Motor neuron (in vitro differentiated cells): ENCODE data around the gene KCNQ1. TPM values are rescaled to one million over a fixed set of nuclear protein-coding genes. Genes with fewer than 3 reads are reported as not detected.
"Not testable (repeated sequence)": the region's sequence is repeated elsewhere in the genome, so short reads cannot be mapped to it uniquely, and the experiment has no call there.

Experiments
- ATAC-seq, 8 experiments: fragments of 200-7000 bp; cut with Tn5 transposase; replicated peaks in 6 of 8; 2 replicates each; pipeline ENCODE4 v1.8.0; 2021; ENCODE audit warnings: mild to moderate bottlenecking in 8 of 8, moderate library complexity in 8 of 8
- H3K27ac ChIP-seq, 2 donors: fragments of 250-450 bp; sonication (Bioruptor Pico); 2 replicates each; pipeline ENCODE4 v1.9.0; 2021; ENCODE audit warnings: antibody characterized with exemption in 2 of 2, mild to moderate bottlenecking in 2 of 2, moderate library complexity in 1 of 2
- H3K4me1 ChIP-seq, 2 donors: fragments of 250-450 bp; sonication (Bioruptor Pico); replicated peaks in 1 of 2; 2 replicates each; pipeline ENCODE4 v1.6.1; 2021; ENCODE audit warnings: antibody characterized with exemption in 2 of 2, mild to moderate bottlenecking in 2 of 2, moderate library complexity in 1 of 2
- H3K4me3 ChIP-seq, 5 donors: fragments of 250-450 bp; sonication (Bioruptor Pico); 2 replicates each; pipeline ENCODE4 v1.9.0; 2021; ENCODE audit warnings: antibody characterized with exemption in 5 of 5, mild to moderate bottlenecking in 5 of 5, moderate library complexity in 4 of 5
- WGBS, 10 experiments: fragments of 450-650 bp; shearing (Covaris generic); methylation state at CpG; one replicate each; pipeline ENCODE4 v1.0.0; 2022; 5-methylcytosine and 5-hydroxymethylcytosine counted together
- in situ Hi-C, 9 experiments: fragments of 400-800 bp; cut with MboI; loops; one replicate each; pipeline ENCODE4 v1.15.0; 2021; ENCODE audit warnings: low sequenced_read_pairs in 9 of 9, low pct_unique_long_range_greater_than_20kb in 2 of 9; ENCODE audit not compliant: unreplicated experiment in 9 of 9
- total RNA-seq, 8 experiments: library from RNA; unstranded; fragments of 300-600 nt; gene quantifications; 2 replicates each; pipeline versions ENCODE4 v1.2.3 to v1.2.4, GENCODE V29; 2022

KCNQ1 gene
- total RNA-seq, 8 experiments from 2014 or later: 0.04 to 0.66 (median 0.20) TPM; not detected in 2

- in situ Hi-C loops: no loop called here
- ATAC-seq: no peak
Measured at GRCh38 chr11:2631161-2631560, 186.4 kb downstream of the KCNQ1 start.

GRCh38 chr11:2639763-2640162, 195.0 kb downstream of the KCNQ1 start:
- WGBS, 10 experiments: 81 to 100% (median 98%) methylated on average over 2 to 6 of the region's 13 CpGs; no CpG with 5 or more reads in 6 of the 10 experiments
- H3K27ac ChIP-seq, H3K4me3 ChIP-seq, in situ Hi-C loops, ATAC-seq, H3K4me1 ChIP-seq: not testable (repeated sequence)

More at GRCh38 chr11:2631161-2631560, 186.4 kb downstream of the KCNQ1 start:
- no peaks in the 10 kb centered on the region for H3K4me1 ChIP-seq
- no peak overlapping the region for H3K27ac ChIP-seq
- H3K4me3 ChIP-seq: no peak overlapping the region
- WGBS, 10 experiments: 0 to 100% (median 52%) methylated on average over 1 of the region's 1 CpG; no CpG with 5 or more reads in 2 of the 10 experiments

- Histone ChIP-seq H3K27ac (no peak overlapping the region), H3K4me3 (no peak overlapping the region), H3K4me1 (no peaks in the 10 kb centered on the region)
- WGBS, 10 experiments: 33 to 92% (median 64%) methylated on average over 1 of the region's 1 CpG; no CpG with 5 or more reads in 3 of the 10 experiments
- in situ Hi-C loops: no loop called here
- no peak for ATAC-seq
Measured at GRCh38 chr11:2641623-2642022, 196.8 kb downstream of the KCNQ1 start.

- ATAC-seq: no peak
- in situ Hi-C loops: no loop called here
- H3K4me3 ChIP-seq: no peak overlapping the region
- no peaks in the 10 kb centered on the region for H3K4me1 ChIP-seq
- H3K27ac ChIP-seq: no peak overlapping the region
- WGBS, 10 experiments: 33 to 100% (median 80%) methylated on average over 1 to 3 of the region's 3 CpGs
Measured at GRCh38 chr11:2643746-2644145, 198.9 kb downstream of the KCNQ1 start.

GRCh38 chr11:2644844-2645778, 200.3 kb downstream of the KCNQ1 start:
- Histone ChIP-seq H3K4me1 (no peaks in the 10 kb centered on the region), H3K27ac (no peak overlapping the region), H3K4me3 (no peak overlapping the region)
- 40 to 80% (median 72%) methylated on average over 2 to 3 of the region's 4 CpGs; no CpG with 5 or more reads in 7 of the 10 experiments for WGBS, 10 experiments
- ATAC-seq: no peak
- in situ Hi-C loops: no loop called here

GRCh38 chr11:2645779-2646118, 200.9 kb downstream of the KCNQ1 start:
- no peak overlapping the region for H3K27ac ChIP-seq
- in situ Hi-C loops: no loop called here
- no peak overlapping the region for H3K4me3 ChIP-seq
- no peaks in the 10 kb centered on the region for H3K4me1 ChIP-seq
- 20 to 63% (median 51%) methylated on average over 1 of the region's 1 CpG; no CpG with 5 or more reads in 6 of the 10 experiments for WGBS, 10 experiments
- no peak for ATAC-seq

- Histone ChIP-seq H3K27ac (no peak overlapping the region), H3K4me3 (no peak overlapping the region), H3K4me1 (no peaks in the 10 kb centered on the region)
- ATAC-seq: no peak
- in situ Hi-C loops: no loop called here
- WGBS, 10 experiments: 57 to 100% (median 92%) methylated on average over 1 of the region's 1 CpG; no CpG with 5 or more reads in 2 of the 10 experiments
Measured at GRCh38 chr11:2647167-2647566, 202.4 kb downstream of the KCNQ1 start.

GRCh38 chr11:2647953-2648352, 203.1 kb downstream of the KCNQ1 start:
- in situ Hi-C loops: no loop called here
- no peak for ATAC-seq
- Histone ChIP-seq H3K27ac (no peak overlapping the region), H3K4me3 (no peak overlapping the region), H3K4me1 (no peaks in the 10 kb centered on the region)
- WGBS, 10 experiments: 46 to 100% (median 92%) methylated on average over 1 to 4 of the region's 6 CpGs; no CpG with 5 or more reads in 1 of the 10 experiments

GRCh38 chr11:2649400-2649799, 204.6 kb downstream of the KCNQ1 start:
- H3K4me3 ChIP-seq: no peak overlapping the region
- in situ Hi-C loops: no loop called here
- no peak for ATAC-seq
- H3K27ac ChIP-seq: no peak overlapping the region
- no peaks in the 10 kb centered on the region for H3K4me1 ChIP-seq

GRCh38 chr11:2649848-2650247, 205.0 kb downstream of the KCNQ1 start:
- Histone ChIP-seq H3K27ac (no peak overlapping the region), H3K4me3 (no peak overlapping the region), H3K4me1 (no peaks in the 10 kb centered on the region)
- in situ Hi-C loops: no loop called here
- WGBS, 10 experiments: 46 to 100% (median 79%) methylated on average over 1 to 2 of the region's 2 CpGs
- no peak for ATAC-seq

GRCh38 chr11:2650343-2650867, 205.6 kb downstream of the KCNQ1 start:
- no peak for ATAC-seq
- in situ Hi-C loops: no loop called here
- H3K27ac ChIP-seq: no peak overlapping the region
- WGBS, 10 experiments: 80 to 100% (median 100%) methylated on average over 1 to 2 of the region's 2 CpGs; no CpG with 5 or more reads in 1 of the 10 experiments
- H3K4me3 ChIP-seq: no peak overlapping the region
- no peaks in the 10 kb centered on the region for H3K4me1 ChIP-seq

- no peak overlapping the region for H3K4me3 ChIP-seq
- no peak overlapping the region for H3K27ac ChIP-seq
- in situ Hi-C loops: no loop called here
- no peak for ATAC-seq
- 40 to 100% (median 94%) methylated on average over 1 to 3 of the region's 4 CpGs; no CpG with 5 or more reads in 3 of the 10 experiments for WGBS, 10 experiments
- no peaks in the 10 kb centered on the region for H3K4me1 ChIP-seq
Measured at GRCh38 chr11:2651054-2651617, 206.3 kb downstream of the KCNQ1 start.

- no peak overlapping the region for H3K4me3 ChIP-seq
- in situ Hi-C loops: no loop called here
- H3K27ac ChIP-seq: no peak overlapping the region
- no peaks in the 10 kb centered on the region for H3K4me1 ChIP-seq
- peak in 3 of 8 experiments; percentile 35 to 77 (median 61) for ATAC-seq
- 40 to 100% (median 85%) methylated on average over 1 to 4 of the region's 7 CpGs; no CpG with 5 or more reads in 4 of the 10 experiments for WGBS, 10 experiments
Measured at GRCh38 chr11:2651826-2652271, 207.0 kb downstream of the KCNQ1 start.
